ENCODE data around the gene CACNA2D3. TPM values are rescaled to one million over a fixed set of nuclear protein-coding genes. Genes with fewer than 3 reads are reported as not detected.

The CACNA2D3 gene
- total RNA-seq, 1 donor from 2014 or later = not detected

DNA sequence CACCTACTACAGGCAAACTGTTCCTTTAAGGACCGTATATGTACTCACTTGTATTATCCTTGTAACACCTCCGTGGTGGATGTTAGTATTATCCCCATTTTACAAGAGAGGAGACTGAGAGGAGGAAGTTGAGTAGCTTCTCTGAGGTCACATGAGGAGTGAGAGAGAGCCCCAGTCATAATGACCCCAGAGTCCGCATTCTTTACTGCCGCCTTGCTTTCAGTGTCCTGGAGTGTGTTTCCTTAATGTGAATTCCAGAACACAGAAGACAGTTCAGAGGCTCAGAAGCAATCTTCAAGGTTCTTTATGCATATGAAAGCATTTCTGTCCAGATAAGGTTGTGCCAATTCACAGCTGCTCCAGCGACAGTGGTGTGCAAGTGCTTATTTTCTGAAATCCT lies 199.2 kb downstream of the CACNA2D3 start:
- Mint-ChIP-seq H3K27me3 (ENCODE audit: insufficient read depth, low read depth) (peaks cover 4% of the 10 kb centered on the region), H3K9me3 (no peaks in the 10 kb centered on the region), H3K27ac (peak overlapping the region; percentile 52), H3K4me3 (no peak overlapping the region), H3K36me3 (no peaks in the 10 kb centered on the region), H3K4me1 (peaks cover 21% of the 10 kb centered on the region)
- no peaks in the 10 kb centered on the region for H3K9me3 ChIP-seq (ENCODE audit: low read depth)
- H3K27ac ChIP-seq = no peak overlapping the region
- H3K4me1 ChIP-seq = no peaks in the 10 kb centered on the region
- H3K9ac ChIP-seq = no peak overlapping the region
- no peak overlapping the region for H3K4me3 ChIP-seq
- no peaks in the 10 kb centered on the region for H3F3A ChIP-seq (ENCODE audit: low read depth)
- H3K4me2 ChIP-seq = no peak overlapping the region
- TF ChIP-seq EZH2 (IDR thresholded peaks at IDR 0.05) (no peak), EZH2phosphoT487 (IDR thresholded peaks at IDR 0.05) (no peak)
- TF ChIP-seq, protein P1, sequence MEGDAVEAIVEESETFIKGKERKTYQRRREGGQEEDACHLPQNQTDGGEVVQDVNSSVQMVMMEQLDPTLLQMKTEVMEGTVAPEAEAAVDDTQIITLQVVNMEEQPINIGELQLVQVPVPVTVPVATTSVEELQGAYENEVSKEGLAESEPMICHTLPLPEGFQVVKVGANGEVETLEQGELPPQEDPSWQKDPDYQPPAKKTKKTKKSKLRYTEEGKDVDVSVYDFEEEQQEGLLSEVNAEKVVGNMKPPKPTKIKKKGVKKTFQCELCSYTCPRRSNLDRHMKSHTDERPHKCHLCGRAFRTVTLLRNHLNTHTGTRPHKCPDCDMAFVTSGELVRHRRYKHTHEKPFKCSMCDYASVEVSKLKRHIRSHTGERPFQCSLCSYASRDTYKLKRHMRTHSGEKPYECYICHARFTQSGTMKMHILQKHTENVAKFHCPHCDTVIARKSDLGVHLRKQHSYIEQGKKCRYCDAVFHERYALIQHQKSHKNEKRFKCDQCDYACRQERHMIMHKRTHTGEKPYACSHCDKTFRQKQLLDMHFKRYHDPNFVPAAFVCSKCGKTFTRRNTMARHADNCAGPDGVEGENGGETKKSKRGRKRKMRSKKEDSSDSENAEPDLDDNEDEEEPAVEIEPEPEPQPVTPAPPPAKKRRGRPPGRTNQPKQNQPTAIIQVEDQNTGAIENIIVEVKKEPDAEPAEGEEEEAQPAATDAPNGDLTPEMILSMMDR (IDR thresholded peaks at IDR 0.05) = no peak
- no peaks in the 10 kb centered on the region for H4K20me1 ChIP-seq (ENCODE audit: low read depth)
- DNase-seq (ENCODE audit: low spot score) = peak; percentile 37
- H3K79me2 ChIP-seq (ENCODE audit: low read depth) = no peaks in the 10 kb centered on the region
- H3K27me3 ChIP-seq = no peaks in the 10 kb centered on the region
- H2AFZ ChIP-seq (replicated peaks) = peak overlapping the region; percentile 79
- no peaks in the 10 kb centered on the region for H3K36me3 ChIP-seq

DNA sequence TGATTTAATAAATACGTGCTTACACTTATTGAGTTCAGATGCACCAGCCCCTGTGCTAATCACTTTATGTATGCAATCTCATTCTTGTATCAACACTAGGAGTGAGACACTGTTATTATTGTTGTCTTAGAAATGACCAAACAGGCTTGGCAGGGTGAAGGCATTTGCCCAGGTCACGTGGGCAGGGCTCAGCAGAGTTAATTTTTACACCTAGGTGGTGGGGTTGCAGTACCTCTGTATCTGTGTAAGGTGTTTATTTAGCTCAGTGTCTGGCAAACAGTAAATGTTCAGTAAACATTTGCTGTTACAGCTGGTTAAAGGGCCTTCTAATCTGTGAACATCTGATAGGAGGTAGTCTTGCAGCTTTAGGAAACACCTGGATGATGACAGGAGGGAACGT lies 200.0 kb downstream of the CACNA2D3 start:
- Histone ChIP-seq H3K4me1 (no peaks in the 10 kb centered on the region), H3K79me2 (ENCODE audit: low read depth) (no peaks in the 10 kb centered on the region), H3K4me3 (no peak overlapping the region), H2AFZ (replicated peaks) (peak overlapping the region; percentile 79), H3K4me2 (no peak overlapping the region), H3K27me3 (no peaks in the 10 kb centered on the region), H3F3A (ENCODE audit: low read depth) (no peaks in the 10 kb centered on the region), H3K9ac (no peak overlapping the region), H3K27ac (no peak overlapping the region), H3K36me3 (no peaks in the 10 kb centered on the region), H3K9me3 (ENCODE audit: low read depth) (no peaks in the 10 kb centered on the region), H4K20me1 (ENCODE audit: low read depth) (no peaks in the 10 kb centered on the region)
- TF ChIP-seq, protein P1 (IDR thresholded peaks at IDR 0.05) = no peak
- TF ChIP-seq EZH2 (IDR thresholded peaks at IDR 0.05) (no peak), EZH2phosphoT487 (IDR thresholded peaks at IDR 0.05) (no peak)
- H3K27ac Mint-ChIP-seq = peak overlapping the region; percentile 4
- no peak overlapping the region for H3K4me3 Mint-ChIP-seq
- peaks cover 21% of the 10 kb centered on the region for H3K4me1 Mint-ChIP-seq
- no peaks in the 10 kb centered on the region for H3K36me3 Mint-ChIP-seq
- H3K9me3 Mint-ChIP-seq = no peaks in the 10 kb centered on the region
- DNase-seq (ENCODE audit: low spot score) = no peak
- H3K27me3 Mint-ChIP-seq (ENCODE audit: insufficient read depth, low read depth) = peaks cover 4% of the 10 kb centered on the region

DNA sequence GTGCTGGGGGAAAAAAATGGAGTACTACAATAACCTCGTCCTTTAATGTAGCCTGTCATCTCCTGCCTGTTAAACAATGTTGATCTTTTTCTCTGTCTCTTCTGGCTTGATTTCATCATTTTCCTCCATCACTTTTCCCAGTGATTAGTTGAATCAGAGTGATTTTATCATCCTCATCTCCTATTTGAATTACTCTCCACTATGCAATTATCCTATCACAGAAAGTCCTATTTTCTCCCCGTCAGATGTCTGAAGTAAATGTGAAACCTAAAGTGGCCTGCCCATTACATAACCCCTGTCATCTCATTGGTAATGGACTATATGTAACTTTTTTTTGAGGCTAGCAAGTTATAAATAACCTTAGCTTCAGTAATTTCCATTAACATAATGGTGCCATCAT lies 201.8 kb downstream of the CACNA2D3 start:
- no peaks in the 10 kb centered on the region for H3K36me3 Mint-ChIP-seq
- Histone ChIP-seq H3K9me3 (ENCODE audit: low read depth) (no peaks in the 10 kb centered on the region), H3K4me1 (no peaks in the 10 kb centered on the region), H3K4me3 (no peak overlapping the region), H3K27ac (no peak overlapping the region), H3K9ac (no peak overlapping the region), H3F3A (ENCODE audit: low read depth) (no peaks in the 10 kb centered on the region), H3K79me2 (ENCODE audit: low read depth) (no peaks in the 10 kb centered on the region), H3K27me3 (no peaks in the 10 kb centered on the region), H2AFZ (replicated peaks) (no peak overlapping the region), H3K36me3 (no peaks in the 10 kb centered on the region), H3K4me2 (no peak overlapping the region), H4K20me1 (ENCODE audit: low read depth) (no peaks in the 10 kb centered on the region)
- no peak overlapping the region for H3K4me3 Mint-ChIP-seq
- H3K27me3 Mint-ChIP-seq (ENCODE audit: insufficient read depth, low read depth) = peaks cover 2% of the 10 kb centered on the region
- DNase-seq (ENCODE audit: low spot score) = no peak
- H3K9me3 Mint-ChIP-seq = no peaks in the 10 kb centered on the region
- TF ChIP-seq EZH2phosphoT487 (IDR thresholded peaks at IDR 0.05) = no peak
- TF ChIP-seq EZH2 (IDR thresholded peaks at IDR 0.05) = no peak
- TF ChIP-seq, protein P1 (IDR thresholded peaks at IDR 0.05) = no peak
- peaks cover 21% of the 10 kb centered on the region for H3K4me1 Mint-ChIP-seq
- no peak overlapping the region for H3K27ac Mint-ChIP-seq
